GM06990 (cell line): ENCODE measurements around the gene CDH4.

Source experiments
- DNase-seq: peaks from one replicate; pipeline ENCODE4 v3.0.0-alpha.2; 2011; ENCODE audit not compliant: insufficient read length; ENCODE audit errors: extremely low read depth
- H3K27me3 ChIP-seq: replicated peaks from 2 replicates; pipeline ENCODE4 v1.6.0; 2011; ENCODE audit warnings: low read length; ENCODE audit not compliant: control insufficient read depth, insufficient read depth
- H3K36me3 ChIP-seq: 2 replicates; pipeline ENCODE4 v1.5.1; 2011; ENCODE audit warnings: low read length; ENCODE audit not compliant: control insufficient read depth, insufficient read depth
- H3K4me3 ChIP-seq: replicated peaks from 2 replicates; pipeline ENCODE4 v1.5.1; 2011; ENCODE audit warnings: low read depth, mild to moderate bottlenecking, control low read depth, low read length
- CTCF ChIP-seq: IDR thresholded peaks from 2 replicates; pipeline ENCODE4 v1.5.1; 2011; ENCODE audit warnings: low read length, control low read depth, mild to moderate bottlenecking, inconsistent platforms; ENCODE audit not compliant: insufficient read depth, poor library complexity, severe bottlenecking

The CDH4 gene

GRCh38 chr20:61756966-61757677 lies 505.1 kb downstream of the CDH4 start:
- DNase-seq = no peak
- Histone ChIP-seq H3K36me3 (no peaks in the 10 kb centered on the region), H3K4me3 (no peak overlapping the region), H3K27me3 (no peaks in the 10 kb centered on the region)
- no peak for TF ChIP-seq CTCF

- DNase-seq = no peak
- H3K4me3 ChIP-seq = no peak overlapping the region
- TF ChIP-seq CTCF = no peak
- H3K27me3 ChIP-seq = no peaks in the 10 kb centered on the region
- H3K36me3 ChIP-seq = no peaks in the 10 kb centered on the region
Observed at GRCh38 chr20:61757678-61758563, 505.9 kb downstream of the CDH4 start.

- no peak for TF ChIP-seq CTCF
- Histone ChIP-seq H3K36me3 (no peaks in the 10 kb centered on the region), H3K4me3 (no peak overlapping the region), H3K27me3 (no peaks in the 10 kb centered on the region)
- no peak for DNase-seq
Observed at GRCh38 chr20:61758564-61759200, 506.6 kb downstream of the CDH4 start.

- H3K4me3 ChIP-seq = no peak overlapping the region
- no peaks in the 10 kb centered on the region for H3K27me3 ChIP-seq
- no peak for DNase-seq
- TF ChIP-seq CTCF = no peak
- H3K36me3 ChIP-seq = no peaks in the 10 kb centered on the region
Observed at GRCh38 chr20:61759286-61760065, 507.4 kb downstream of the CDH4 start.

GRCh38 chr20:61760321-61760720 lies 508.3 kb downstream of the CDH4 start:
- Histone ChIP-seq H3K36me3 (no peaks in the 10 kb centered on the region), H3K4me3 (no peak overlapping the region), H3K27me3 (no peaks in the 10 kb centered on the region)
- TF ChIP-seq CTCF = no peak
- no peak for DNase-seq
